ENCODE results near the gene TNKS1BP1.

The TNKS1BP1 gene

DNA sequence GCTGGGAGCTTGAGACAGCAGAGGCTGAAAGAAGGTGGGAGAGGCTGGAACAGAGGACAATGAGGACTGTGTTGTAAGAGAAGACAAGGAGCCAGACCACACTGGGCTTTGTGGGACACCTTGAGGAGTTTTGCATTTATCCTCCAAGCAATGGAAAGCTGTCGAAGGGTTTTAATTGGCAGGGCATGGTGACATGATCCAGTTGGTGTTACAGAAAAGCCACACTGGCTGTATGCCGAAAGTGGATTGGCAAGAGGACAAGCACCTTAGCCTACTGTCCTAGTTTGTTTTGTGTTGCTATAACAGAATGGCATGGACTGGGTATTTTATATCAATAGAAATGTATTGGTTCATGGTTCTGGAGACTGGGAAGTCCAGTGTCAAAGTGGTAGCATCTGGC, 73.7 kb downstream of the TNKS1BP1 start:
- DNase-seq (ENCODE audit: low read depth): no peak
